GM19238 (cell line): Measurements from ENCODE around the gene LNPK.
"Not testable (repeated sequence)": the region's sequence is repeated elsewhere in the genome, so short reads cannot be mapped to it uniquely, and the experiment has no call there.

Experiments
- DNase-seq: peaks from one replicate; pipeline ENCODE4 v3.0.0; 2011; ENCODE audit warnings: low spot score; ENCODE audit not compliant: insufficient read length

Gene LNPK, protein sequence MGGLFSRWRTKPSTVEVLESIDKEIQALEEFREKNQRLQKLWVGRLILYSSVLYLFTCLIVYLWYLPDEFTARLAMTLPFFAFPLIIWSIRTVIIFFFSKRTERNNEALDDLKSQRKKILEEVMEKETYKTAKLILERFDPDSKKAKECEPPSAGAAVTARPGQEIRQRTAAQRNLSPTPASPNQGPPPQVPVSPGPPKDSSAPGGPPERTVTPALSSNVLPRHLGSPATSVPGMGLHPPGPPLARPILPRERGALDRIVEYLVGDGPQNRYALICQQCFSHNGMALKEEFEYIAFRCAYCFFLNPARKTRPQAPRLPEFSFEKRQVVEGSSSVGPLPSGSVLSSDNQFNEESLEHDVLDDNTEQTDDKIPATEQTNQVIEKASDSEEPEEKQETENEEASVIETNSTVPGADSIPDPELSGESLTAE

GRCh38 chr2:176001916-176002687, at the start of gene LNPK:
TSS of gene LNPK (minus strand) at chr2:176002267. CDS start at chr2:175995584, 6,683 bp downstream.
- DNase-seq = peak; percentile 87

GRCh38 chr2:176039375-176039774, 37.3 kb upstream of the LNPK start:
- DNase-seq = no peak

- no peak for DNase-seq
Measured at GRCh38 chr2:176038694-176039093, 36.6 kb upstream of the LNPK start.

GRCh38 chr2:176035013-176035691, 33.1 kb upstream of the LNPK start:
- no peak for DNase-seq

DNA sequence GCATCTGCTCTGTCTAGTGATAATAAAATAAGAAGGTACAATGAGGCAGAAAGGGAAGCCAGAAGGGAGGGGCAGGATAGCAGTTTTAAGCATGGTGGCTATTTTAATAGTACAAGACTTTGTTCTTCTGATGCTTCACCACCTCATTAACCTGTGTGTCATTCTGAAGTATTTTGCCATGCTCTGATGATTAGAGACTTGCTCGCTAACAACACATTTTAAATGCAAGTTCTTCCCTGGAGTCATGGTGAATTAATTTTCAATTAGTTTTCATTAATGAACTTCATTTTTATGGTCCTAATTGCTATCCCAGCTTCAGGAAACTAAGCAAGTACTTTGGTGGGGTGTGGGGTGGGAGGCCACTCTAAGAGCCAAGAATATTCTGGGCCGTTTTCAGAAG, 25.7 kb upstream of the LNPK start:
- DNase-seq = no peak

DNA sequence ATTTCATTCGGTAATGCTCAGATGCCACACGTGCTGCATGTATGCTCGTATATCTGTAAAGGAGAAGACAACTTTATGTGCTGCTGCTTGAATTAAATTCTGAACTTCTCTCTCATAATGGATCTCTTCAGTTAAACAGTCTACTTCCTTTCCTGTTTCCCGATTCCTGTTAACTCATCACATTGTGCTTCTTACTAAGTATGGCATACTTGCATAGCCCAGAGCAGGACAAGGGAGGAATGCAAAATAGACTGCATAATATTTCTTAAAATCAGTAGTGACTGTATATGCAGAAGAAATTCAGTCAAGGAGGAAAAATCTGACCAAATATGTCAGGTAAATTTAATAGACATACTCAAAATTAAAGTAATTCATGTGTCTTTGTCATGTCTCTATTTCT, 23.9 kb upstream of the LNPK start:
- no peak for DNase-seq

GRCh38 chr2:176024083-176024482, 22.0 kb upstream of the LNPK start:
- no peak for DNase-seq

DNA sequence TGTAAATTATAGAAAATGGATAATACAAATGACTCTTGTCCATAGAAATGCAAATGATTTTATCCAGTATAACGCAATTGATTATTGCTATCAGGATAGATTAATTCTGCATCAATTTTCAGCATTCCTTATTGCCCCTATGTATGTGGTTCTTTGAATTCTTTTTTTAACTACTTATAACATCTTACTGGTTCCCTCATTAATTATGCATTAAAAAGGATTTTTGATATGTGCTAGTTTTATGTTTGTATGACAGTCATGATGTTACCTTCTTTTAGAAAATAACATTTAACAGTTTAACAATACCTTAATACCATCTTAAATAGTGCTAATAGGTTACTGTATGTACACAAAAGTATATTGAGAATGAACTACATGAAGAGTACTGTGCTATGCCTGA, 20.0 kb upstream of the LNPK start:
- DNase-seq = no peak

GRCh38 chr2:176020400-176020799, 18.3 kb upstream of the LNPK start:
- no peak for DNase-seq

DNA sequence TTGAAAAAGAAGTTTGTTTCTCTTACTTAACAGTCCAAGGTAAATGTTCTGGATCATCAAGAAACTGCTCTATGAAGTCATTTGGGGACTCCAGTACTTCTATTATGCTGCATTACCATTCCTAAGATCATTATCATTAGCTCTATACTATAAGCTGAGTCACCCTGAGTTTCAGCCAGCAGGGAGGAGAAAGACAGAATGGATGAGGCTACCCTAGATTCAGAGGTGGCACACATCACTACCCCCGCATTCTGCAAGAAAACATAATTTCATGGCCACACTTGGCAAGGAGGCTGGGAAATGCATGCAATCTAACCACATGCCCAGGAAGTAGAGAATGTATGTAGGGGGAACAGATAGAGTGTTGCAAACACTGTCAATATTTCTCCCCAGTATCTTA, 16.6 kb upstream of the LNPK start:
- DNase-seq = no peak

GRCh38 chr2:176009445-176009844, 7.4 kb upstream of the LNPK start:
- DNase-seq = no peak

GRCh38 chr2:176004934-176005333, 2.9 kb upstream of the LNPK start:
- no peak for DNase-seq

DNA sequence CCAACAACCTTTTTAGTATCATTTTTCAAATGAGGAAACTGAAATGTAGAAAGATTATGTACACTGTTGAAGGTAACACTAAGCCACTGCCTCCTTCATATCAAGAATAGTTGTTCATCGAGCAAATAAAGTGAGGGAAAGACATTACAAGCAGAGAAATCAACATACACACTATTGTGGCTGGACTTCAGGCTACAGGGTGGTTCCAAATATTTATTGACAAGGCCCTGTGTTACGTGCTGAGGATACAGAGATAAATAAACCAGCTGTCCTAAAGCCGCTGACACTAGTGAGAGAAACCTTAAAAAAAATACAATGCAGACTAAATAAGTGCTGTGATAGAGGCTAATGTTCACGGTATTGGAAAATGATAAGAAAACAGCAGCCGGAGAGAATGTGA, 1.9 kb upstream of the LNPK start:
- no peak for DNase-seq

DNA sequence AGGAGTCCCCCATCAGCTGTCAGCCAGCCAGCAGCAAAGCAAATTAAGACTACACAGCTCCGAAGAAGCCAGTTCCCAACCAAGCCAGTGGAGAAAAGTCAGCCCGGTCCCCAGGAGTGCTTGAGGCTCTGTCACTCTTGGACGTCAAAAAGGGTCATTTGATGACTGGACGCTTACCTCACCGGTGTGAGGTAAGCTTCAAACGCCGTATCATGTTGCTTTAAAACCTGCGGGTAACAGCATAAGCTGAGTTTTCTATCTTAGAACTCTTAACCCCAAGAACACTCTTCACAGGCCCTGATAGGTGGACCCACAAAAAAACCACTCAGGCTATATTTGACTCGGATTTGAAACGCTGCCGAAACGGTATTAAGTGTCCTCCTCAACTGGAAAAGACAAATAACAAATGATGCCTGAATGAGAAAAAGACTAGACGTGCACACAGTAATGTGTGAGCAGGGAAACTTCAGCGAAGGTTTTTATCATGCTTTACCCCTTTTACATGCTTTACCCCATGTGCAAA, 682 bp upstream of the LNPK start:
- no peak for DNase-seq

GRCh38 chr2:176001281-176001915, 669 bp downstream of the LNPK start:
- peak; percentile 6 for DNase-seq

DNA sequence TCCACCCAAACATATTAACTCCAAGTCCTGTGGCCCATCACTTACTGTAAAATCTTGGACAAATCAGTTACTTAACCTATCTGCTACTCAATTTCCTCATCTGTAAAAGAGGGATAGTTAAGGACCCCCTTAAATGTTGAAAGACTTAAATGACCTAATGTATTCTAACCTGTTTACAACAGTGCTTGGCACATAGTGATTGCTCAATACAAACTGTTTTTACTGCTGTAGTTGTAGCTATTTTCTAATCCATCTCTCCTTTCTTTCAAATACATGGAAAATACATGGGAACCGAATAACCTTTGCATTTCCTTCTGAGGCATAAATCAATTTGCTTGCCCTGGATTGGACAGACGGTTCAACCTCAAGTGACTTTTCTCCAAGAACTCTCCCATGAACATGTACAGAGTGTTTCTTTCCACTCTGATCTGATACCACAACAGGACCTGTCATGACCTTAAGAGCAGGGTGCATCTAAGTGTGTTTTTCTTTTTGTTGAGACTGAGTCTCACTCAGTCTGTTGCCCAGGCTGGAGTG, 2.7 kb downstream of the LNPK start:
- DNase-seq = no peak

- DNase-seq = no peak
Measured at GRCh38 chr2:175990099-175990498, 12.0 kb downstream of the LNPK start.

- DNase-seq = not testable (repeated sequence)
Measured at GRCh38 chr2:175987126-175987525, 14.9 kb downstream of the LNPK start.

DNA sequence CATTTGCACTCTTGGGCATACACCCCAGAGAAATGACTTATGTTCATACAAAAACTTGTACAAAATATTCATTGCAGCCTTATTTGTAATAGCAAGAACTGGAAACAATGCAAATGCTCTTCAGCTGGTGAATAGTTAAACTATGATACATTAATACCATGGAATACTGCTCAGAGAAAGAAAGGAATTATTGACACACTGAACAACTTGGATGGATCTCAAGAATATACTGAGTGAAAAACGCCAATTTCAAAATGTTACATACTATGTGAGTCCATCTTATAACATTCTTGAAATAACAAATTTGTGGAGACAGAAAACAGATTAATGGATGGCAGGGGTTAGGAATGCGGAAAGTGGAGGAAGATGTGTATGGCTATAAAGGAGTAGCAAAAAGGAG, 17.2 kb downstream of the LNPK start:
- no peak for DNase-seq

DNA sequence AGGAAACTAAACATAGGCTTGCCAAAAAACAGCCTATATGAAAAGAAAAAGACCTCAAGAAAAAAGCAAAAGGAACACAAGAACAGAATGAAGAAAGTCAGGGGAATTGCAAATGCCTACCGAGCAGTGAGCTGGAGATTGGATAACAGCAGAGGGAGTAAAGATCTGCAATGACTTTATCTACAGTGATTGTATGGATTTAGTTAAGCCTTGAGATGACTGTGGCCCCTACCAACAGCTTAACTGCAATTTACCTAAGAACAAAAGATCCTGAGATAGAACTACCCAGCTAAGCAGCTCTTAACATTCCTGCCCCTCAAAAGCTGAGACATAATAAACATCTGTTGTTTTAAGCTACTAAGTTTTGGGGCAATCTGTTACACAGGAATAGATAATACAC, 20.5 kb downstream of the LNPK start:
- no peak for DNase-seq
